Panc1 (cell line): ENCODE results near the gene STK32C. TPM values are rescaled to one million over a fixed set of nuclear protein-coding genes. Genes with fewer than 3 reads are reported as not detected.

Experiments
- ATAC-seq: fragments of 200-7000 bp; cut with Tn5 transposase; 2 replicates; pipeline ENCODE4 v1.9.1; 2020; ENCODE audit warnings: mild to moderate bottlenecking, moderate library complexity
- BruUV-seq: library from RNA; stranded (reverse); fragments of 400-500 nt; replicated peaks from 2 replicates; lab custom pipeline; 2021; lab: Mats Ljungman, UMichigan
- CTCF ChIA-PET: fragments of 300-600 bp; sonication (Branson Sonifier 250); formaldehyde crosslinking; loops from one replicate; lab custom pipeline; 2022; ENCODE audit warnings: antibody characterized with exemption; lab: Charles Lee
- POLR2A ChIA-PET: fragments of 300-600 bp; sonication (Branson Sonifier 250); formaldehyde crosslinking; loops from one replicate; lab custom pipeline; 2022; ENCODE audit warnings: antibody characterized with exemption; lab: Charles Lee
- DNase-seq: peaks from one replicate; pipeline ENCODE4 v3.0.0-alpha.2; 2010; ENCODE audit warnings: low read depth, low spot score
- H3K27ac ChIP-seq: 2 replicates; pipeline ENCODE4 v1.5.1; 2011; ENCODE audit warnings: mild to moderate bottlenecking, low read length, inconsistent platforms
- H3K27me3 ChIP-seq: fragments of 200-500 bp; sonication (Bioruptor generic); 2 replicates; pipeline ENCODE4 v1.6.0; 2014; ENCODE audit warnings: low read length, inconsistent platforms; ENCODE audit not compliant: control insufficient read depth, insufficient read depth
- H3K36me3 ChIP-seq: fragments of 200-500 bp; sonication (Bioruptor generic); 2 replicates; pipeline ENCODE4 v1.5.1; 2014; ENCODE audit warnings: inconsistent platforms, mild to moderate bottlenecking, low read length, moderate library complexity; ENCODE audit not compliant: control insufficient read depth, insufficient read depth
- H3K4me1 ChIP-seq: 2 replicates; pipeline ENCODE4 v1.5.1; 2011; ENCODE audit warnings: inconsistent platforms, mild to moderate bottlenecking, low read length, moderate library complexity; ENCODE audit not compliant: control insufficient read depth, insufficient read depth
- H3K4me3 ChIP-seq, 2 experiments: 2 replicates each; pipeline ENCODE4 v1.5.1; 2011 to 2012; ENCODE audit warnings: low read depth in 2 of 2, low read length in 2 of 2, mild to moderate bottlenecking in 2 of 2, inconsistent platforms in 1 of 2, moderate library complexity in 1 of 2
- H3K9me3 ChIP-seq: fragments of 200-500 bp; sonication (Bioruptor generic); 2 replicates; pipeline ENCODE4 v1.5.1; 2014; ENCODE audit warnings: low read depth, mild to moderate bottlenecking, inconsistent platforms, low read length, moderate library complexity; ENCODE audit not compliant: control insufficient read depth, insufficient read depth
- CTCF ChIP-seq: fragments of 450-650 bp; IDR thresholded peaks from 2 replicates; pipeline ENCODE4 v1.5.1; 2017; ENCODE audit warnings: mild to moderate bottlenecking
- POLR2AphosphoS5 ChIP-seq: IDR thresholded peaks from 2 replicates; pipeline ENCODE4 v1.6.1; 2012; ENCODE audit warnings: mild to moderate bottlenecking, low read depth, low read length, moderate library complexity
- REST ChIP-seq, 2 experiments: IDR thresholded peaks; 2 replicates each; pipeline ENCODE4 v1.6.1; 2011 to 2012; ENCODE audit warnings: low read depth in 2 of 2, control low read depth in 1 of 2, low read length in 1 of 2, mild to moderate bottlenecking in 1 of 2, moderate library complexity in 1 of 2; ENCODE audit not compliant: insufficient read depth in 1 of 2
- SIN3A ChIP-seq: IDR thresholded peaks from 2 replicates; pipeline ENCODE4 v1.6.1; 2012; ENCODE audit warnings: low read depth, mild to moderate bottlenecking, low read length, moderate library complexity, borderline replicate concordance; ENCODE audit not compliant: insufficient read depth
- TCF7L2 ChIP-seq: IDR thresholded peaks from 2 replicates; pipeline ENCODE4 v1.6.1; 2011; ENCODE audit warnings: mild to moderate bottlenecking, low read depth, low read length, inconsistent platforms
- in situ Hi-C: cut with HindIII; loops from 2 replicates; pipeline ENCODE4 v1.10.0; 2016; ENCODE audit warnings: low sequenced_read_pairs, low pct_unique_long_range_greater_than_20kb
- intact Hi-C: fragments of 100-400 bp; cut with micrococcal nuclease; formaldehyde crosslinking; loops from one replicate; pipeline ENCODE4 v1.10.0; 2022; ENCODE audit not compliant: unreplicated experiment
- total RNA-seq: library from RNA; stranded (reverse); gene quantifications from one replicate; pipeline ENCODE4 v1.2.1, GENCODE V29; 2021; ENCODE audit not compliant: unreplicated experiment

The STK32C gene
- total RNA-seq, 1 experiment from 2014 or later: 53.7 TPM

- Histone ChIP-seq H3K27me3 (no peaks in the 10 kb centered on the region), H3K9me3 (no peaks in the 10 kb centered on the region), H3K27ac (no peak overlapping the region), H3K36me3 (no peaks in the 10 kb centered on the region), H3K4me3 (no peak overlapping the region), H3K4me1 (no peaks in the 10 kb centered on the region)
- POLR2A ChIA-PET: no interaction called here
- TF ChIP-seq CTCF: no peak
- TF ChIP-seq REST (IDR thresholded peaks at IDR 0.05; ENCODE audit: insufficient read depth in 1 of 2, low read depth in 2 of 2, low read length in 1 of 2): no peak
- TF ChIP-seq SIN3A: no peak
- TF ChIP-seq TCF7L2: no peak
- TF ChIP-seq POLR2AphosphoS5: no peak
- ATAC-seq (0 out of 2 replicates have a peak, but pooled peaks have one; percentile 8), DNase-seq (no peak)
- BruUV-seq: no TSS peak
- in situ Hi-C loops: no loop called here
- intact Hi-C loops: no loop called here
- CTCF ChIA-PET: no interaction called here
These were observed 69.2 kb downstream of the STK32C start for GRCh38 chr10:132238371-132239125.

- ATAC-seq (no peak), DNase-seq (no peak)
- no TSS peak for BruUV-seq
- ChIA-PET POLR2A (no interaction called here), CTCF (no interaction called here)
- in situ Hi-C loops (no loop called here), intact Hi-C loops (no loop called here)
- no peaks in the 10 kb centered on the region for H3K36me3 ChIP-seq
- no peaks in the 10 kb centered on the region for H3K9me3 ChIP-seq
- H3K4me3 ChIP-seq: no peak overlapping the region
- H3K27me3 ChIP-seq: no peaks in the 10 kb centered on the region
- TF ChIP-seq REST (IDR thresholded peaks at IDR 0.05; ENCODE audit: insufficient read depth in 1 of 2, low read depth in 2 of 2, low read length in 1 of 2) (no peak), SIN3A (no peak), POLR2AphosphoS5 (no peak), TCF7L2 (no peak), CTCF (no peak)
- H3K27ac ChIP-seq: no peak overlapping the region
- H3K4me1 ChIP-seq: no peaks in the 10 kb centered on the region
These were observed 69.9 kb downstream of the STK32C start for GRCh38 chr10:132237871-132238270.
